Measurements from ENCODE around the gene DCC.

DNA sequence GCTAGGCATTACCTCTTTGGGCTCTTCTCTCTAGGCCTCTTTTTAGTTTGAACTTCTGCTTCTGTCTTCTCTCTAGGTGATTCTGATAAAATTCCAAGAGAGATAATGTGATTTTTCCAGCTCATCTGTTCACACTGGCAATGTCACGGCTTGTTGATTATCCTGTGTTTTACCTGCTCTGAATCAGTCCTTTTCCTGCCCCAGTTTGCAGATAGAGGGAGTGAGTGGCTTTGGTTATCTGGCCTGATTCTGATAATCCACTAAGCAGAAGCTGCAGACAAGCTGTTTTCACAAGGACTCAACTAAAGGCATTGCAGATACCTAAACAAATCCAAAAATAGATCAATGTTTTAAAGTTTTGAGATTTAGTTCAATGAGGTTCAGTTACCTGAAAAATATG is 111.9 kb downstream of the DCC start:
- TF ChIP-seq, protein P1, sequence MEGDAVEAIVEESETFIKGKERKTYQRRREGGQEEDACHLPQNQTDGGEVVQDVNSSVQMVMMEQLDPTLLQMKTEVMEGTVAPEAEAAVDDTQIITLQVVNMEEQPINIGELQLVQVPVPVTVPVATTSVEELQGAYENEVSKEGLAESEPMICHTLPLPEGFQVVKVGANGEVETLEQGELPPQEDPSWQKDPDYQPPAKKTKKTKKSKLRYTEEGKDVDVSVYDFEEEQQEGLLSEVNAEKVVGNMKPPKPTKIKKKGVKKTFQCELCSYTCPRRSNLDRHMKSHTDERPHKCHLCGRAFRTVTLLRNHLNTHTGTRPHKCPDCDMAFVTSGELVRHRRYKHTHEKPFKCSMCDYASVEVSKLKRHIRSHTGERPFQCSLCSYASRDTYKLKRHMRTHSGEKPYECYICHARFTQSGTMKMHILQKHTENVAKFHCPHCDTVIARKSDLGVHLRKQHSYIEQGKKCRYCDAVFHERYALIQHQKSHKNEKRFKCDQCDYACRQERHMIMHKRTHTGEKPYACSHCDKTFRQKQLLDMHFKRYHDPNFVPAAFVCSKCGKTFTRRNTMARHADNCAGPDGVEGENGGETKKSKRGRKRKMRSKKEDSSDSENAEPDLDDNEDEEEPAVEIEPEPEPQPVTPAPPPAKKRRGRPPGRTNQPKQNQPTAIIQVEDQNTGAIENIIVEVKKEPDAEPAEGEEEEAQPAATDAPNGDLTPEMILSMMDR (conservative IDR thresholded peaks at IDR 0.05; ENCODE audit: low read depth, low read length), result no peak
- TF ChIP-seq EZH2 (IDR thresholded peaks at IDR 0.05; ENCODE audit: low read length, unreplicated experiment) (no peak), EZH2phosphoT487 (IDR thresholded peaks at IDR 0.05; ENCODE audit: borderline replicate concordance, low read length) (no peak)

Measured in PC-3 (cell line).